ENCODE results near the gene RLIM. TPM values are rescaled to one million over a fixed set of nuclear protein-coding genes. Genes with fewer than 3 reads are reported as not detected.

Gene RLIM
- total RNA-seq, 1 experiment from 2014 or later: 36.4 TPM

DNA sequence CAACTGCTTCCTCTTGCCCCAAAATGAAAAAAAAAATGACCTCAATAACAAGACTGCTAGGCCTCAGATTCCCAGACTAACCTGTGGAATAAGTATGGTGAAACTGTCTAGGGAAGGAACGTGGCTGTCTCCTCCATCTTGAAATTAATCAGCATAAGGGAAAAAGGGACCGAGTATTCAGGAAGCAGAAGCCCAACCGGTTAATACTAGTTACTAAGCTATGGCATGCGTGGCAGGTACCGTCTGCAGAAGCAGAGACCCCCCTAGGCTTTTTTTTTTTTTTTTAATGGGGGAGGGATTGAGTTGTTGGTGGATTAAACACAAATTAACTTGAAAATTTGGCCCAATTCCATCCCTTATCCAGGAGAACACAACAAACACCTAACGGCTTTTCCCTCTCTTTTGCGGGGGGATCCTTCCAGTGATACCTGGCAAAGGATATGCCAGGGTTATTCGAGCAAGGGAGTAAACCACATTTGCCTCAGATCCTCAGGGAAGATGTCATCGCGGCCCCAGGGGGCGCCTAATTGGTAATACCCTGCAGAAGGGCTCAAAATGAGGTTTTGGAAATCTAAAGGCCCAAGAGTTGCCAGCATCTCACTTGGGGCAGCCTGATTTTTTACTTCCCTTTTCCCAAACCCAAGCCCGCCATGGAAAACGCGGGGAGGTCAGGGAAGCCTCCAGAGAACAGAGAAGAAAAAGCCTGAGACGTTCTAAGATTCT is 893 bp downstream of the RLIM start:
- Histone ChIP-seq H4K20me1 (ENCODE audit: control insufficient read depth, insufficient read depth, insufficient read length) (no peaks in the 10 kb centered on the region), H2BK12ac (ENCODE audit: insufficient read length, low read depth, low read length) (no peak overlapping the region), H3K4ac (ENCODE audit: low read depth, low read length) (peak overlapping the region; percentile 90; the same call in 1 of the 2 replicates), H3K4me1 (ENCODE audit: insufficient read depth, low read length) (no peaks in the 10 kb centered on the region), H3K79me1 (ENCODE audit: insufficient read depth, low read depth, low read length, poor library complexity, severe bottlenecking) (no peaks in the 10 kb centered on the region), H3K9me3 (ENCODE audit: control insufficient read depth, low read depth, low read length) (no peaks in the 10 kb centered on the region), H3K27ac (ENCODE audit: insufficient read length, low read depth, low read length) (no peak overlapping the region), H2BK20ac (ENCODE audit: low read depth, low read length, poor library complexity, severe bottlenecking) (no peak overlapping the region), H3K18ac (ENCODE audit: insufficient read length, low read depth, low read length) (peak overlapping the region; percentile 95), H2BK5ac (ENCODE audit: insufficient read length, low read length) (no peak overlapping the region), H3T11ph (ENCODE audit: low read length) (no peak overlapping the region), H3K56ac (ENCODE audit: insufficient read length, low read depth, low read length) (no peak overlapping the region), H3K23me2 (ENCODE audit: insufficient read length, low read depth, low read length, poor library complexity, severe bottlenecking) (peaks cover 4% of the 10 kb centered on the region), H3K4me2 (ENCODE audit: insufficient read depth, insufficient read length, low read length) (peak overlapping the region; percentile 86), H2BK15ac (ENCODE audit: low read depth, low read length) (no peak overlapping the region), H4K5ac (ENCODE audit: insufficient read length, low read depth, low read length) (no peak overlapping the region), H3K9ac (ENCODE audit: extremely low read depth, insufficient read length, low read length) (peak overlapping the region; percentile 97), H2BK120ac (ENCODE audit: low read depth, low read length, poor library complexity, severe bottlenecking) (peak overlapping the region; percentile 98), H3K27me3 (ENCODE audit: insufficient read depth, low read length) (no peaks in the 10 kb centered on the region), H3K14ac (ENCODE audit: insufficient read depth, low read length) (peak overlapping the region; percentile 96; the same call in 1 of the 2 replicates), H2AK5ac (ENCODE audit: insufficient read length, low read length) (no peak overlapping the region), H3K79me2 (ENCODE audit: insufficient read depth, low read length) (peaks cover 12% of the 10 kb centered on the region; the same call in 1 of the 2 replicates), H3K23ac (ENCODE audit: insufficient read length, low read depth, low read length) (no peak overlapping the region), H4K8ac (replicated peaks; ENCODE audit: insufficient read length, low read depth, low read length) (no peak overlapping the region), H2AFZ (ENCODE audit: low read length) (no peak overlapping the region), H4K91ac (ENCODE audit: insufficient read length, low read depth, low read length) (no peak overlapping the region)
- Mint-ChIP-seq H3K4me3 (peak overlapping the region; percentile 93 to 95), H3K27ac (peak overlapping the region; percentile 98 to 99 (median 98)), H3K27me3 (ENCODE audit: low read depth) (peaks cover 2% of the 10 kb centered on the region), H3K36me3 (ENCODE audit: insufficient read depth in 1 of 3, low read depth in 3 of 3) (peaks cover 17 to 35% (median 24%) of the 10 kb centered on the region in 3 experiments), H3K4me1 (peaks cover 3 to 7% of the 10 kb centered on the region in 2 experiments; a peak in 3 of 4 replicates), H3K9me3 (peaks cover 51 to 55% of the 10 kb centered on the region in 2 experiments)
- WGBS (ENCODE audit: extremely low coverage, insufficient read length, low lambda C conversion rate): no CpG with 5 or more reads among the region's 15 CpGs
- no peak for DNase-seq
- TF ChIP-seq, protein P1, sequence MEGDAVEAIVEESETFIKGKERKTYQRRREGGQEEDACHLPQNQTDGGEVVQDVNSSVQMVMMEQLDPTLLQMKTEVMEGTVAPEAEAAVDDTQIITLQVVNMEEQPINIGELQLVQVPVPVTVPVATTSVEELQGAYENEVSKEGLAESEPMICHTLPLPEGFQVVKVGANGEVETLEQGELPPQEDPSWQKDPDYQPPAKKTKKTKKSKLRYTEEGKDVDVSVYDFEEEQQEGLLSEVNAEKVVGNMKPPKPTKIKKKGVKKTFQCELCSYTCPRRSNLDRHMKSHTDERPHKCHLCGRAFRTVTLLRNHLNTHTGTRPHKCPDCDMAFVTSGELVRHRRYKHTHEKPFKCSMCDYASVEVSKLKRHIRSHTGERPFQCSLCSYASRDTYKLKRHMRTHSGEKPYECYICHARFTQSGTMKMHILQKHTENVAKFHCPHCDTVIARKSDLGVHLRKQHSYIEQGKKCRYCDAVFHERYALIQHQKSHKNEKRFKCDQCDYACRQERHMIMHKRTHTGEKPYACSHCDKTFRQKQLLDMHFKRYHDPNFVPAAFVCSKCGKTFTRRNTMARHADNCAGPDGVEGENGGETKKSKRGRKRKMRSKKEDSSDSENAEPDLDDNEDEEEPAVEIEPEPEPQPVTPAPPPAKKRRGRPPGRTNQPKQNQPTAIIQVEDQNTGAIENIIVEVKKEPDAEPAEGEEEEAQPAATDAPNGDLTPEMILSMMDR (conservative IDR thresholded peaks at IDR 0.05): no peak
